Measurements from ENCODE around the gene IGFBPL1. TPM values are rescaled to one million over a fixed set of nuclear protein-coding genes. Genes with fewer than 3 reads are reported as not detected.

IGFBPL1 gene
- total and polyA plus RNA-seq, 2 of the 13 experiments (the other 11 are each of a cell fraction or from before 2014, with no cell fraction given), result 0.24 TPM; not detected in 1

DNA sequence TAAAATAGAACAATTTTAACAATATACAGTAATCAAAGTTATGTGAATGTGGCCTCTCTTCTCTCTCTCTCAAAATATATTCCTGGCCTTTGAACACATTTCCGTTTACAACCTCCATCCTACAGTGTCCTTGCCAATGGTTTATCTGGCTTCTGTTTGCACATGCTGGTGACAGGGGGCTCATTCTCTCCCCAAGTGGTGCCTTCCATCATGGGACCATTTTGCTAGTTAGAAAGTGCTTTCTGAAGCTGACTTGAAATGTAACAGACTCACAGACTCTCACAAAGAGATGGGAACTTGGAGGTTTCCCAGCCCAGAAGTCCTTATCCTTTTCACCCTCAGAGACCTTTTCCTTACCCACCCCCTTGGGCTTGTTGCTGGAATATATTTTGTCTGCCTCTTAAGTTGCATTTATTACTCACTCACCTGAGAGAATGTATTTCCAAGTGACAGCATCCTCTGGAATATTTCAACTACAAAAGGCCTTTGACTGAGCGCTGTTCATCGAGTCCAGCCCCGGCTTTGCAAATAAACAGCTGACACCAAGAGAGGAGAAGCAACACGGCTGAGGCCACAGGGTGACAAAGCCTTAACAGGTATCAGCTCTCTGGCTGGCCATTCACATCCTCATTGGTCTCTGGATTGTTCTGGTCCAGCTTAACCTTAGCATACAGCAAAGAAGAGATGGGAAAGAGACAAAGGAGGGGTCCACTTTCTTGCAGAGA, 49.2 kb downstream of the IGFBPL1 start (continued):
- TF ChIP-seq ZNF776 (CRISPR knock-in tag; IDR thresholded peaks at IDR 0.05), result no peak
- TF ChIP-seq HNF4G (IDR thresholded peaks at IDR 0.05; ENCODE audit: borderline replicate concordance, low read depth, low read length), result no peak
- no peak for TF ChIP-seq HNF4G (CRISPR knock-in tag; IDR thresholded peaks at IDR 0.05; ENCODE audit: borderline replicate concordance, low read depth)
- TF ChIP-seq CBX5 (CRISPR knock-in tag; IDR thresholded peaks at IDR 0.05; ENCODE audit: borderline replicate concordance), result no peak
- no peak for TF ChIP-seq ZNF256 (CRISPR knock-in tag; conservative IDR thresholded peaks at IDR 0.05)
- TF ChIP-seq ZBTB1 (CRISPR knock-in tag; IDR thresholded peaks at IDR 0.05; ENCODE audit: borderline replicate concordance), result no peak
- TF ChIP-seq SOX13 (IDR thresholded peaks at IDR 0.05), result no peak
- TF ChIP-seq SOX13 (CRISPR knock-in tag; conservative IDR thresholded peaks at IDR 0.05 in 1 of 2, IDR thresholded peaks at IDR 0.05 in 1 of 2), result peak in 1 of 2 experiments; percentile 29; a peak in 1 of 4 replicates
- TF ChIP-seq, protein P1, sequence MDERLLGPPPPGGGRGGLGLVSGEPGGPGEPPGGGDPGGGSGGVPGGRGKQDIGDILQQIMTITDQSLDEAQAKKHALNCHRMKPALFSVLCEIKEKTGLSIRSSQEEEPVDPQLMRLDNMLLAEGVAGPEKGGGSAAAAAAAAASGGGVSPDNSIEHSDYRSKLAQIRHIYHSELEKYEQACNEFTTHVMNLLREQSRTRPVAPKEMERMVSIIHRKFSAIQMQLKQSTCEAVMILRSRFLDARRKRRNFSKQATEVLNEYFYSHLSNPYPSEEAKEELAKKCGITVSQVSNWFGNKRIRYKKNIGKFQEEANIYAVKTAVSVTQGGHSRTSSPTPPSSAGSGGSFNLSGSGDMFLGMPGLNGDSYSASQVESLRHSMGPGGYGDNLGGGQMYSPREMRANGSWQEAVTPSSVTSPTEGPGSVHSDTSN (CRISPR knock-in tag; IDR thresholded peaks at IDR 0.05), result no peak
- TF ChIP-seq, protein P2, sequence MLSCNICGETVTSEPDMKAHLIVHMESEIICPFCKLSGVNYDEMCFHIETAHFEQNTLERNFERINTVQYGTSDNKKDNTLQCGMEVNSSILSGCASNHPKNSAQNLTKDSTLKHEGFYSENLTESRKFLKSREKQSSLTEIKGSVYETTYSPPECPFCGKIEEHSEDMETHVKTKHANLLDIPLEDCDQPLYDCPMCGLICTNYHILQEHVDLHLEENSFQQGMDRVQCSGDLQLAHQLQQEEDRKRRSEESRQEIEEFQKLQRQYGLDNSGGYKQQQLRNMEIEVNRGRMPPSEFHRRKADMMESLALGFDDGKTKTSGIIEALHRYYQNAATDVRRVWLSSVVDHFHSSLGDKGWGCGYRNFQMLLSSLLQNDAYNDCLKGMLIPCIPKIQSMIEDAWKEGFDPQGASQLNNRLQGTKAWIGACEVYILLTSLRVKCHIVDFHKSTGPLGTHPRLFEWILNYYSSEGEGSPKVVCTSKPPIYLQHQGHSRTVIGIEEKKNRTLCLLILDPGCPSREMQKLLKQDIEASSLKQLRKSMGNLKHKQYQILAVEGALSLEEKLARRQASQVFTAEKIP (CRISPR knock-in tag; IDR thresholded peaks at IDR 0.05; ENCODE audit: borderline replicate concordance), result no peak
- TF ChIP-seq ARID2 (CRISPR knock-in tag; IDR thresholded peaks at IDR 0.05; ENCODE audit: borderline replicate concordance), result no peak
- no peak for TF ChIP-seq CENPT (CRISPR knock-in tag; IDR thresholded peaks at IDR 0.05; ENCODE audit: low read depth)
- peak; percentile 47; the same call in 1 of the 2 replicates for TF ChIP-seq ZFY (CRISPR knock-in tag; IDR thresholded peaks at IDR 0.05)
- no peak for TF ChIP-seq MBNL3 (CRISPR knock-in tag; conservative IDR thresholded peaks at IDR 0.05)
- TF ChIP-seq MEF2D (CRISPR knock-in tag; IDR thresholded peaks at IDR 0.05), result no peak
- TF ChIP-seq, protein P3, sequence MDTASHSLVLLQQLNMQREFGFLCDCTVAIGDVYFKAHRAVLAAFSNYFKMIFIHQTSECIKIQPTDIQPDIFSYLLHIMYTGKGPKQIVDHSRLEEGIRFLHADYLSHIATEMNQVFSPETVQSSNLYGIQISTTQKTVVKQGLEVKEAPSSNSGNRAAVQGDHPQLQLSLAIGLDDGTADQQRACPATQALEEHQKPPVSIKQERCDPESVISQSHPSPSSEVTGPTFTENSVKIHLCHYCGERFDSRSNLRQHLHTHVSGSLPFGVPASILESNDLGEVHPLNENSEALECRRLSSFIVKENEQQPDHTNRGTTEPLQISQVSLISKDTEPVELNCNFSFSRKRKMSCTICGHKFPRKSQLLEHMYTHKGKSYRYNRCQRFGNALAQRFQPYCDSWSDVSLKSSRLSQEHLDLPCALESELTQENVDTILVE (CRISPR knock-in tag; IDR thresholded peaks at IDR 0.05), result no peak
- TF ChIP-seq BORCS8-MEF2B (CRISPR knock-in tag; IDR thresholded peaks at IDR 0.05), result no peak
- TF ChIP-seq NR2C2 (CRISPR knock-in tag; IDR thresholded peaks at IDR 0.05; ENCODE audit: borderline replicate concordance), result no peak
- no peak for TF ChIP-seq ZNF670 (CRISPR knock-in tag; IDR thresholded peaks at IDR 0.05; ENCODE audit: borderline replicate concordance)
- TF ChIP-seq, protein P4, sequence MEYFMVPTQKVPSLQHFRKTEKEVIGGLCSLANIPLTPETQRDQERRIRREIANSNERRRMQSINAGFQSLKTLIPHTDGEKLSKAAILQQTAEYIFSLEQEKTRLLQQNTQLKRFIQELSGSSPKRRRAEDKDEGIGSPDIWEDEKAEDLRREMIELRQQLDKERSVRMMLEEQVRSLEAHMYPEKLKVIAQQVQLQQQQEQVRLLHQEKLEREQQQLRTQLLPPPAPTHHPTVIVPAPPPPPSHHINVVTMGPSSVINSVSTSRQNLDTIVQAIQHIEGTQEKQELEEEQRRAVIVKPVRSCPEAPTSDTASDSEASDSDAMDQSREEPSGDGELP (IDR thresholded peaks at IDR 0.05; ENCODE audit: borderline replicate concordance, low read depth), result peak; percentile 91
- no peak for TF ChIP-seq ZNF562 (CRISPR knock-in tag; IDR thresholded peaks at IDR 0.05; ENCODE audit: borderline replicate concordance)

Measured in HepG2 (cell line).